Measurements from ENCODE around the gene CCDC181. TPM values are rescaled to one million over a fixed set of nuclear protein-coding genes. Genes with fewer than 3 reads are reported as not detected.

The CCDC181 gene
- total and polyA plus RNA-seq, 9 donors: 4.1 to 10.9 (median 5.8) TPM

GRCh38 chr1:169381162-169381561, 46.1 kb downstream of the CCDC181 start:
- Histone ChIP-seq H3K4me1 (ENCODE audit: insufficient read depth) (no peaks in the 10 kb centered on the region), H3K4me3 (no peak overlapping the region), H3K9me3 (no peaks in the 10 kb centered on the region), H3K36me3 (no peaks in the 10 kb centered on the region), H3K27me3 (no peaks in the 10 kb centered on the region), H3K27ac (no peak overlapping the region)
- no peak for TF ChIP-seq POLR2A (IDR thresholded peaks at IDR 0.05)
- TF ChIP-seq EP300 (IDR thresholded peaks at IDR 0.05): no peak
- no peak for TF ChIP-seq CTCF (IDR thresholded peaks at IDR 0.05)
- intact Hi-C loops (cut with DNase I): no loop called here
- DNase-seq: no peak

DNA sequence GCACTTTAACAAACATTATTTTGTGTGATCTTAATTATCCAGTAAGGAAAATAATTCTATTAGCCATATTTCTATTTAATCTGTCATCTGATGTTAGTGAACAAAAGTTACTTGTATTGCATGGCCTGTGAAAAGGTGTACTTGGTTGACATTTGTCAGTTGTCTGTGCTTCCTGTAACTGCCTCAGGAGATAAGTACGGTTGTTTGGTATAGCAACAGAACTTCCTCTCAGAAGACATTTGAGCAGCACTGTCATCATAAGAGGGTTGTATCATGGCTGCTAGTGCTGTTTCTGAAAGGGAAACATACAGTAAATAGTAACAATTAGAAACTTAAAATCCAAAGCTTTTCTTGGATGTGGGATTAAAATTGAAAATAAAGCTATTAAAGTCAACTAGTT, 55.9 kb downstream of the CCDC181 start:
- H3K4me1 ChIP-seq (ENCODE audit: insufficient read depth): peaks cover 2% of the 10 kb centered on the region
- no peak for DNase-seq
- intact Hi-C loops (cut with DNase I): no loop called here
- TF ChIP-seq CTCF (IDR thresholded peaks at IDR 0.05) (no peak), POLR2A (IDR thresholded peaks at IDR 0.05) (no peak), EP300 (IDR thresholded peaks at IDR 0.05) (no peak)
- H3K27ac ChIP-seq: no peak overlapping the region
- 82 to 94% (median 85%) methylated on average over 1 of the region's 1 CpG for WGBS, 3 donors
- no peak overlapping the region for H3K4me3 ChIP-seq
- no peaks in the 10 kb centered on the region for H3K36me3 ChIP-seq
- no peaks in the 10 kb centered on the region for H3K9me3 ChIP-seq
- no peaks in the 10 kb centered on the region for H3K27me3 ChIP-seq

DNA sequence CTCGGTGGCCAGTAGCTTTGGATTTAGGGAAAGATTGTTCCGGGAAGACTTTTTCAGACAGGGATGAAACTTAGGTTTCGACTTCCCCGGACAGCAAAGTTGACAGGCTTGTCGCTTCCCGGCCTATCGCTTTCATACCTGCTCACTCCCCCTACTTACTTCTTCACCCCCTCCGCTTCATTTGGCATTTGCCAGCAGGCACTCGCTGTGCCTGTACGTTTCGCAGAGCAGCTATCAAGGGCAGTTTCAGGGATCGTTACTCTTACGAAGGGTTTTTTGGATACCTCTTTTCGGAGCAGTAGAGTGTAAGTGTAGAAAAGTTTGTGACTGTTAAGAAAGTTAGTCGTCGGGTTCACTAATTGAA, 58.9 kb downstream of the CCDC181 start:
- Histone ChIP-seq H3K9me3 (no peaks in the 10 kb centered on the region), H3K36me3 (no peaks in the 10 kb centered on the region), H3K4me3 (peak overlapping the region; percentile 73), H3K4me1 (ENCODE audit: insufficient read depth) (peaks cover 2% of the 10 kb centered on the region), H3K27me3 (no peaks in the 10 kb centered on the region), H3K27ac (peak overlapping the region in 1 of 2 donors; percentile 12)
- intact Hi-C loops (cut with DNase I): loop anchor here in 1 of 4 donors (10.0 kb wide), 1 partner anchor 176 kb away; no protein-coding TSS in a partner anchor
- 0% methylated on average over 16 of the region's 16 CpGs for WGBS, 3 donors
- TF ChIP-seq POLR2A (IDR thresholded peaks at IDR 0.05): no peak
- TF ChIP-seq CTCF (IDR thresholded peaks at IDR 0.05): no peak
- TF ChIP-seq EP300 (IDR thresholded peaks at IDR 0.05): no peak
- peak in 2 of 5 donors; percentile 19 to 32 for DNase-seq

DNA sequence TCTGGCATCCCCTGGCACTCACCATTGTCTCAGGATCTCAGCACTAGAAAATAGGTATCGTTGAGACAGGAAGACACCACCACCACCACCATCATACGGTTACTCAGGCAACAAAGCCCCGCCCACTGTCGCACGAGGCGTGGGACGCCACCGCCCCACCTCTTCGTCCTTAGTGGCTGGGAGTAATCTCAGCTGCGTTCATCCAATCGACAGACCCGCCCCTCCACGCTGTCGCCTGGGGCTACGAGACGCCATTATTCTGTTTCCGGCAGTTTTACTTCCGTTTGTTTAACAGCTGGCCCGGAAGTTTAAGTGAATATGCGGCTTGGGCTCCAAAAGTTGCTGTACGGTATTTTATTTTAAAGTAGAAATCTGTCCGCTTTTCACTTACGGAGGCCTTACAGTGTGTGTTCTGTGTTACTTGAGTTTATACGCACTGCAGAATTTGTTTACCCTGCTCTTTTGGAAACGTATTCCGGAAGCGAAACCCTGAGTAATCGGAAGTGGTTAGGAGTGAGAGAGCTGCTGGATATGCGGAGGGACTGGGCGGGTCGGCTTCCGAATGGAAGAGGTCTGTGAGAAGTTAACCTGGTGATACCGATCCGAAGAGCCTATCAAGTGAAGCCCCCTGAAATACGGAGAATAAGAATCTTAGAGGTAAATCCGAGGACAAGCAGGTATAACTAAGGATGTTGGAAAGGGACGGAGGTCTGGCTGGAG, 59.4 kb downstream of the CCDC181 start, which contains the start of the genes BLZF1 and NME7:
Gene BLZF1, plus strand, starts transcription at position 510 of the 720 bp plus-strand sequence. CDS start 1,328 bp downstream, outside the sequence.
Gene NME7, minus strand, starts transcription at position 112 of the 720 bp plus-strand sequence. Its CDS starts 87 bp downstream, at position 25.
- intact Hi-C loops (cut with DNase I): loop anchor here in 1 of 4 donors (10.0 kb wide), 1 partner anchor 177 kb away; no protein-coding TSS in a partner anchor
- TF ChIP-seq EP300 (IDR thresholded peaks at IDR 0.05): no peak
- no peak for TF ChIP-seq CTCF (IDR thresholded peaks at IDR 0.05)
- TF ChIP-seq POLR2A (IDR thresholded peaks at IDR 0.05): peak; percentile 36
- H3K27ac ChIP-seq: peak within 1 kb of the TSS; percentile 44 to 59
- peak; percentile 93 to 97 (median 94) for DNase-seq
- WGBS, 3 donors: 0 to 1% (median 0%) methylated on average over 37 of the region's 37 CpGs
- no peaks in the 10 kb centered on the region for H3K9me3 ChIP-seq
- H3K36me3 ChIP-seq: no peaks in the 10 kb centered on the region
- H3K27me3 ChIP-seq: no peaks in the 10 kb centered on the region
- H3K4me1 ChIP-seq (ENCODE audit: insufficient read depth): peaks cover 2% of the 10 kb centered on the region
- H3K4me3 ChIP-seq: peak within 1 kb of the TSS; percentile 73
